Measurements from ENCODE around the gene CSK. TPM values are rescaled to one million over a fixed set of nuclear protein-coding genes. Genes with fewer than 3 reads are reported as not detected.

Gene CSK
- total RNA-seq, 4 donors from 2014 or later = 59.7 to 176 (median 73.4) TPM

- H3K36me3 ChIP-seq = no peaks in the 10 kb centered on the region
- in situ Hi-C loops (cut with MboI; ENCODE audit: low pct_ligation_motif_present in 1 of 4, low pct_unique_long_range_greater_than_20kb in 1 of 4, low sequenced_read_pairs in 3 of 4) (loop anchor here in 3 of 4 donors (10.0 to 25.0 kb wide), 2 partner anchors 114 to 371 kb away; no protein-coding TSS in a partner anchor), intact Hi-C loops (cut with DNase I; ENCODE audit: low total_unique reads) (loop anchor here (5.0 kb wide), 1 partner anchor 131 kb away; no protein-coding TSS in a partner anchor)
- WGBS, 2 donors (ENCODE audit: low coverage in 1 of 2) = 97% methylated on average over 8 of the region's 8 CpGs; no CpG with 5 or more reads in 1 of the 2 donors
- DNase-seq = no peak
- no peak overlapping the region for H3K27ac ChIP-seq
- H3K27me3 ChIP-seq = no peaks in the 10 kb centered on the region
- no peaks in the 10 kb centered on the region for H3K9me3 ChIP-seq
- no peaks in the 10 kb centered on the region for H3K4me1 ChIP-seq
- TF ChIP-seq POLR2A (IDR thresholded peaks at IDR 0.05) = no peak
- no peak for TF ChIP-seq CTCF (IDR thresholded peaks at IDR 0.05)
- no peak for TF ChIP-seq EP300 (IDR thresholded peaks at IDR 0.05; ENCODE audit: low read depth)
- no peak for TF ChIP-seq POLR2AphosphoS5 (IDR thresholded peaks at IDR 0.05)
- no peak overlapping the region for H3K4me3 ChIP-seq
Measured at GRCh38 chr15:74758736-74759135, 23.1 kb upstream of the CSK start.

GRCh38 chr15:74762791-74763150, 19.1 kb upstream of the CSK start:
- intact Hi-C loops (cut with DNase I; ENCODE audit: low total_unique reads) = no loop called here
- Histone ChIP-seq H3K27ac (no peak overlapping the region), H3K9me3 (no peaks in the 10 kb centered on the region), H3K36me3 (no peaks in the 10 kb centered on the region), H3K4me1 (no peaks in the 10 kb centered on the region), H3K27me3 (peaks cover 4% of the 10 kb centered on the region), H3K4me3 (no peak overlapping the region)
- no peak for TF ChIP-seq EP300 (IDR thresholded peaks at IDR 0.05; ENCODE audit: low read depth)
- WGBS, 2 donors (ENCODE audit: low coverage in 1 of 2) = 56% methylated on average over 6 of the region's 6 CpGs; no CpG with 5 or more reads in 1 of the 2 donors
- in situ Hi-C loops (cut with MboI; ENCODE audit: low pct_ligation_motif_present in 1 of 4, low pct_unique_long_range_greater_than_20kb in 1 of 4, low sequenced_read_pairs in 3 of 4) = loop anchor here in 2 of 4 donors (25.0 kb wide), 1 partner anchor 375 kb away; no protein-coding TSS in a partner anchor
- DNase-seq = no peak

- H3K27me3 ChIP-seq = peaks cover 5% of the 10 kb centered on the region
- H3K4me3 ChIP-seq = no peak overlapping the region
- no peak for TF ChIP-seq POLR2A (IDR thresholded peaks at IDR 0.05)
- TF ChIP-seq CTCF (IDR thresholded peaks at IDR 0.05) = no peak
- TF ChIP-seq POLR2AphosphoS5 (IDR thresholded peaks at IDR 0.05) = no peak
- no peak for TF ChIP-seq EP300 (IDR thresholded peaks at IDR 0.05; ENCODE audit: low read depth)
- intact Hi-C loops (cut with DNase I; ENCODE audit: low total_unique reads) (no loop called here), in situ Hi-C loops (cut with MboI; ENCODE audit: low pct_ligation_motif_present in 1 of 4, low pct_unique_long_range_greater_than_20kb in 1 of 4, low sequenced_read_pairs in 3 of 4) (loop anchor here in 2 of 4 donors (25.0 kb wide), 1 partner anchor 376 kb away; no protein-coding TSS in a partner anchor)
- H3K4me1 ChIP-seq = no peaks in the 10 kb centered on the region
- no peak for DNase-seq
- no peaks in the 10 kb centered on the region for H3K9me3 ChIP-seq
- WGBS, 2 donors (ENCODE audit: low coverage in 1 of 2) = 81% methylated on average over 15 of the region's 15 CpGs; no CpG with 5 or more reads in 1 of the 2 donors
- H3K27ac ChIP-seq = no peak overlapping the region
- H3K36me3 ChIP-seq = no peaks in the 10 kb centered on the region
Measured at GRCh38 chr15:74763416-74763815, 18.5 kb upstream of the CSK start.

- Histone ChIP-seq H3K4me3 (no peak overlapping the region), H3K27me3 (peaks cover 5% of the 10 kb centered on the region), H3K27ac (no peak overlapping the region), H3K36me3 (no peaks in the 10 kb centered on the region), H3K4me1 (peaks cover 0 to 13% (median 4%) of the 10 kb centered on the region in 4 donors), H3K9me3 (no peaks in the 10 kb centered on the region)
- intact Hi-C loops (cut with DNase I; ENCODE audit: low total_unique reads) = loop anchor here (2.0 kb wide), 1 partner anchor 131 kb away; no protein-coding TSS in a partner anchor
- no peak for DNase-seq
- in situ Hi-C loops (cut with MboI; ENCODE audit: low pct_ligation_motif_present in 1 of 4, low pct_unique_long_range_greater_than_20kb in 1 of 4, low sequenced_read_pairs in 3 of 4) = loop anchor here in 3 of 4 donors (5.0 to 25.0 kb wide), 4 partner anchors 125 to 380 kb away; no protein-coding TSS in a partner anchor
- WGBS, 2 donors (ENCODE audit: low coverage in 1 of 2) = 78 to 91% methylated on average over 8 to 14 of the region's 14 CpGs
- TF ChIP-seq POLR2AphosphoS5 (IDR thresholded peaks at IDR 0.05) = no peak
- no peak for TF ChIP-seq POLR2A (IDR thresholded peaks at IDR 0.05)
- TF ChIP-seq CTCF (IDR thresholded peaks at IDR 0.05) = no peak
- TF ChIP-seq EP300 (IDR thresholded peaks at IDR 0.05; ENCODE audit: low read depth) = no peak
Measured at GRCh38 chr15:74767167-74768098, 14.4 kb upstream of the CSK start.

Data from transverse colon (tissue), 4 donors.